HG02610 (cell line): ENCODE data around the gene SLC13A3.
A peak's percentile ranks its signal among the peaks of the same experiment; 100 is the strongest.

Experiments
- ATAC-seq: cut with Tn5 transposase; IDR thresholded peaks from one replicate; pipeline ENCODE4 v1.9.1; 2021; ENCODE audit warnings: mild to moderate bottlenecking, moderate library complexity; ENCODE audit not compliant: unreplicated experiment

Gene SLC13A3

DNA sequence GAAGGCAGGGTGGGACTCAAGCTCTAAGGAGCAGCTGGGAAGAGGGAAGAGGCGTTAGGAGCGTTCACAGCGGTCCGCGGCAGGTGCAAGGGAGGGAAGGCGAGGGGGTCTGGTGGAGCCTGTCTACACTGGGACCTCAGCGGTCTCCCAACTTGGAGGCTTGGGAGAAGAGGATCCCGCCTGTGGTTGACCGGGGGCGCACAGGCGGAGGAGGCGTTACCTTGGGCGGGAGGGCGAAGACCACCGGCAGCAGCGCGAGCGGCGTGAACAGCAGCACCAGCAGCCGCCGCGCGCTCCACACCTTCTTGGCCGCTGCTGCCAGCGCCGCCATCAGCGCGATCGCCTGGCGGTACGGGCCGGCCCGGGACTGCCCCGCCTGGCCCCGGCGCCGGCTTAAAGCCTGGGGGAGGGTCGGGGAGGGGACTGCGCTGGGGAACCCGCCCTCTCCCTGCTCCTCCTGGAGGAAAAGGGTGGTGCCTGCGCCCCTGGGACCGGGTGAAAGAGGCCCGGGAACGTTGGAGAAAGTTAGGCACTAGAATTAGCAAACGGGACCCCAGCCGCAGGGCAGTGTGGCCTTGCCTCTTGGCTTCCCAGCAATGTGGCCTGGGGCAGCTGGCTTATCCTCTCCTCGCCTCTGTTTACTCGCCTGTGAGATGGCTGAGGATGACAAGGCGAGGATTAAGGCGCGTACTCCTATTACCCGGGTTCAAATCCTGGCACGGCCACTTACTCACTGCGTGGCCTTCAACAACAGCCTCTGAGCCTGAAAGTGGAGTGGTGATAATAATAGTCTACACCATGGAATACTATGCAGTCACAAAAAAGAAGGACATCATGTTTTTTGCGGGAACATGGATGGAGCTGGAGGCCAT, at the start of gene SLC13A3:
SLC13A3 (minus strand) TSS at position 369 of the 872 bp plus-strand sequence; CDS start at position 331, 38 bp downstream.
- ATAC-seq: no peak

DNA sequence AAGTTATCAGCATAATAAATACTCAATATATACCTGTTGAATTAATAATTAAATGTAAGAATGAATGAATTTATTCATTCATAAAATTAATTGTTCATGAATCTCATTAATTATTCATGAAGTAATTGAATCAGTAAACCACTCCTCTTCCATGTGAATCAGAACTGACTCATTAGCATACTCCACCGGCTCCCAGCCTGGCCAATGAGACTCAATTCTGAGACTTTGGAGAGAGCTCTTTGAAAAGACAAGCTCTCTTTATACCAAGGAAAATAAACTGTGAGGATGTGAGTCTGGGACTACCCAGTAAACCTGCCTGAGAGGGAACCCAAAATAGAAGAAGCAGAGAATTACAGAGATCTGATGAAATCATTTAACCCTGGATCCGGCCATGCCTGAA, 49.8 kb upstream of the SLC13A3 start:
- ATAC-seq: no peak

GRCh38 chr20:46700481-46700880, 49.2 kb upstream of the SLC13A3 start:
- no peak for ATAC-seq

- ATAC-seq: no peak
Measured at GRCh38 chr20:46699651-46700359, 48.5 kb upstream of the SLC13A3 start.

- no peak for ATAC-seq
Measured at GRCh38 chr20:46698788-46699187, 47.5 kb upstream of the SLC13A3 start.

DNA sequence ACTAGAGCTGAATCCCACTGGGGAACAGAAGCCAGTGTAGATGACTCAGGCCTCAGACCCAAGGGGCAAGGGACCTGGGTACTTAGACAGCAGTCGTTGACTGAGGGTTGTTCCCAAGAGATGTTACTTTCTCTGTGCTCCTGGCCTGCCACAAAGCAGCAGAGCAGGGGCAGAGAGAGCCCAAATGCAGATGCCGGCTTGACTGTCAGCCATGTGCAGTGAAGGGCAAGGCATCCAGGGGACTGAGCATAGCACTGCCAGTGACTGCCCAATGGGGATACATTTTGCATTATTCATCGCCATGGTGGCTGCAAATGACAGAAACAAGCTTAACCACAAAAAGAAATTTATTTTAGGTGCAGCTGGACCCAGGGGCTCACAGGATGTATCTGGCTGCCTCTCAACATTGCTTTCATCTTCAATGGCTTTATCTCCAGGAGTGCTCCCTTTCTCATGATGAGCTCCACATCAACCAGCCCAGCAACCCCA, 45.6 kb upstream of the SLC13A3 start:
- no peak for ATAC-seq

GRCh38 chr20:46695892-46696291, 44.6 kb upstream of the SLC13A3 start:
- ATAC-seq: no peak

- ATAC-seq: no peak
Measured at GRCh38 chr20:46694484-46694883, 43.2 kb upstream of the SLC13A3 start.

GRCh38 chr20:46691196-46691595, 39.9 kb upstream of the SLC13A3 start:
- no peak for ATAC-seq

DNA sequence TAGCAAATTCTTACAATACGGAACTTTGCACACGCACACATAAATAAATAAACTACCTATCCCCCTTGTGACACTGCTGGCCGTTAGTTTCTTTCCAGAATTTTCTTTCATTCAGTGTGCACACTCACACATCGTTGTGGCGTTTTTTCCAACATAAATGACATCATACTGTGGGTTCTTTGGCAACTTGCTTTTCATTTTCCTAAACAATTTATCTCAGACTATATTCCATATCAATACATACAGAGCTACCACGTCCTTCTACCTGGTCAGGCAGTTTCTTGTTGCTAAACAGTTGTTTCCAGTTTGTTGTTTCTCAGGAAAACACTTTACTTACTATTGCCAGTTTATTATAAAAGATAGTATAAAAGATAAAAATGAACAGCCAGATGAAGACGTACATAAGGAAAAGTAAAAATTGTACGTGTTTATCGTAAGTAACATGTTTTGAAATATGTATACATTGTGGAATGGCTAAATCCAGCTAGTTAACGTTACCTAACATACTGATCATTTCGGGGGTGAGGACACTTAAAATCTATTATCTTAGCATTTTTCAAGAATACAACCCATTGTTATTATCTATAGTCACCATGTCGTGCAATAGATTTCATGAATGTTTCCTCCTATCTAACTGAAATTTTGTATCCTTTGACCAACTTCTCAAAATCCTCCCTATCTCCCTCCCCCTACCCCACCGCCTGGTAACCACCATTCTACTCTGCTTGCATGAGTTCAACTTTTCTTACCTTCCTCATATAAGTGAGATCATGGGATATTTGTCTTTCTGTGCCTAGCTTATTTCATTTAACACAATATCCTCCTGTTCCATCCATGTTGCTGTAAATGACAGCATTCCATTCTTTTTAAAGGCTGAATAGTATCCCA, 39.2 kb upstream of the SLC13A3 start:
- no peak for ATAC-seq

- ATAC-seq: no peak
Measured at GRCh38 chr20:46689754-46690085, 38.5 kb upstream of the SLC13A3 start.

- ATAC-seq: peak; percentile 93
Measured at GRCh38 chr20:46689082-46689753, 38.0 kb upstream of the SLC13A3 start, which contains the start of gene TP53RK. TP53RK (minus strand) TSS chr20:46689444; CDS start chr20:46689414, 30 bp downstream.

DNA sequence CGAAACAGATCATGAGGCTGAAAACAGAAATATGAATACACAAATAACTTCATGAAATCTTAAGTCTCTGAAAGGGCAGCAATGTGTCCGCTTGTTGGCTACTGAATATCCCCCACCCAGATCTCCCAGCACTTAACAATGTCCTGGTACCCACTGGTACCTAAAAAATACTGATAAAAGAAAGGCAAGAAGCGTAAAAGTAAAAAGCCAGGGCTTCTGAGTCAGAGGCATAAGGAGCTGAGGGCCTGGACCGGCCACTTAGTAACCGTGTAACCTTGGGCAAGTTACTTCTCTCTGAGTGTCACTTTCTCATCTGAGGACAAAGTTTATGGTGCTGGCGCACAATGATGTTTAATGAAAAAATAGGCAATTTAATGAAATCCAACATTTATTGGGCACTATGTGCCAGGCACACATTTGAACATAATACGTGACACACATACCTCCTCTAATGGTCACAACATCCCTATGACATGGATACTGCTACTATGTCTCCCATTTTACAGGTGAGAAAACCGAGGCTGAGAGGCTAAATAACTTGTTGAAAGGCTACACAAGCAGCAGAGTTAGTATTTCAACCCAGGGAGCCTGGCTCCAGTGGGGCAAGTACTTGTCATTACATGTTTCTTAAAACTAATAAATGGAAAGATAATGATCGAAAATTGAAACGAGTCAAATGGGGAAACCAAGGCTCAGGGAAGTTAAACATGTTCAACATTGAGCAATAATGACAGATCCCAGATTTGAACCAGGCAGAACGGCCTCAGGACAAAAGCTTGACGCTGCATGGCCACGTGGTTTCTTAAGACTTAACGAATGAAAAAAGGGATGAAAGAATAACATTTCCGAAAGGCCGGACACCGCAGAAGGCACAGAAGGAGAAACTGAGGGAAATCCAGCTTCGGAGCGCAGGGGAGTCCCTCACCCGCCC, 37.2 kb upstream of the SLC13A3 start:
- ATAC-seq: no peak

- no peak for ATAC-seq
Measured at GRCh38 chr20:46683939-46684750, 32.9 kb upstream of the SLC13A3 start.

GRCh38 chr20:46683668-46683938, 32.3 kb upstream of the SLC13A3 start:
- ATAC-seq: no peak

- no peak for ATAC-seq
Measured at GRCh38 chr20:46683011-46683667, 31.9 kb upstream of the SLC13A3 start.

DNA sequence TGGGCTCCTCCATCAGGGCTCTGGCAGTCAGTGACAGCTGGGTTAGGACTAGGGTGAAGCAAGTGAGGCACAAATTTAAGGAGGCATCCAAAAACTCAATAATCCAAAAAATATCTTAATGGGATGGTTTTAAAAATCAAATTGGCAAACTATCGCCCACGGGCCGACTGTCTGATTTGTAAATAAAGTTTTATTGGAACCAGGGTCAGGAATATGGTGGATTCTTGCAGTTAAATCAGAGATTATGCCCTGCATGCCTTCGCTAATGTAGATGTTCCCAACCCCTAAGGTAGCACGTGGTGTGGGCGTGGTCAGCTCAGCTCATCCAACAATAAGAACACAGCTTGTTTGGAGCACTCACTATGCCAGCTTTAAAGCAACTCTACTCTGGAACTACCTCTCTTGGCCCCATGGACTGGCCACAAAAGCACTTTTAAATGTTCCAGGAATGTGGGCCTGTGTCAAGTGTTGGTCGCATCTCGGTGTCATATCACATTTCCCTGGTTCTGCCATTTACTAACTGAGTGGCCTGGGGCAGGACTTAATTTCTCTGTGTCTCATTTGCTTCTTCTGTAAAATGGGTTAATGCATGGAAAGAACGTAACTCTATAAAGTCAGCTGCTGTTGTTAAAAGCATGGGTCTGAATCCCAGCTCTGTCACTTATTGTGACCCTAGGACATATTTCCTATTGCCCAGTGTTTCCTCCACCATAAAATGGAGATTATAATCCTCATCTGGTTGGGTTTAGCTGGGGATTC, 31.0 kb upstream of the SLC13A3 start:
- no peak for ATAC-seq
